OCI-LY7 (cell line): ENCODE results near the gene LSS. TPM values are rescaled to one million over a fixed set of nuclear protein-coding genes. Genes with fewer than 3 reads are reported as not detected.
A peak's percentile ranks its signal among the peaks of the same experiment; 100 is the strongest.
"Not testable (repeated sequence)": the region's sequence is repeated elsewhere in the genome, so short reads cannot be mapped to it uniquely, and the experiment has no call there.

Experiments
- BruUV-seq: library from RNA; stranded (reverse); fragments of 400-500 nt; replicated peaks from 2 replicates; lab custom pipeline; 2021; lab: Mats Ljungman, UMichigan
- CTCF ChIA-PET: fragments of 300-600 bp; sonication (Branson Sonifier 250); formaldehyde crosslinking; loops from one replicate; lab custom pipeline; 2022; ENCODE audit warnings: antibody characterized with exemption; ENCODE audit not compliant: unreplicated experiment; lab: Charles Lee
- POLR2A ChIA-PET: fragments of 300-600 bp; sonication (Branson Sonifier 250); formaldehyde crosslinking; loops from one replicate; lab custom pipeline; 2022; ENCODE audit warnings: antibody characterized with exemption; lab: Charles Lee
- DNase-seq: peaks from one replicate; pipeline ENCODE4 v3.0.0-alpha.2; 2015; ENCODE audit warnings: low spot score
- H2AFZ ChIP-seq: fragments of 200-600 bp; sonication (generic), shearing (Covaris generic); 2 replicates; pipeline ENCODE4 v1.6.1; 2014; ENCODE audit warnings: mild to moderate bottlenecking, antibody characterized with exemption, low read length, moderate library complexity
- H3K27ac ChIP-seq: fragments of 200-600 bp; sonication (generic); 2 replicates; pipeline ENCODE4 v1.5.1; 2014; ENCODE audit warnings: mixed run types, low read depth, mild to moderate bottlenecking, moderate library complexity, low read length, inconsistent platforms; ENCODE audit not compliant: poor library complexity, severe bottlenecking
- H3K36me3 ChIP-seq: fragments of 200-600 bp; sonication (generic); 2 replicates; pipeline ENCODE4 v1.6.1; 2014; ENCODE audit warnings: mild to moderate bottlenecking, antibody characterized with exemption, low read length, moderate library complexity, mixed read lengths; ENCODE audit not compliant: insufficient read depth
- H3K4me1 ChIP-seq: fragments of 200-600 bp; sonication (generic); 2 replicates; pipeline ENCODE4 v1.5.1; 2014; ENCODE audit warnings: mild to moderate bottlenecking, low read length; ENCODE audit not compliant: insufficient read depth, poor library complexity, severe bottlenecking
- H3K4me2 ChIP-seq: fragments of 200-600 bp; sonication (generic); 2 replicates; pipeline ENCODE4 v1.6.1; 2014; ENCODE audit warnings: mild to moderate bottlenecking, low read length
- H3K4me3 ChIP-seq: fragments of 200-600 bp; sonication (generic); 2 replicates; pipeline ENCODE4 v1.5.1; 2014; ENCODE audit warnings: mild to moderate bottlenecking, low read depth, low read length; ENCODE audit not compliant: poor library complexity, severe bottlenecking
- H3K79me2 ChIP-seq: fragments of 200-600 bp; sonication (generic); 2 replicates; pipeline ENCODE4 v1.6.1; 2016; ENCODE audit warnings: low read depth, mild to moderate bottlenecking, low read length, moderate library complexity, mixed read lengths; ENCODE audit not compliant: insufficient read depth
- H3K9me2 ChIP-seq: fragments of 200-600 bp; sonication (generic); 2 replicates; pipeline ENCODE4 v1.6.1; 2016; ENCODE audit warnings: mild to moderate bottlenecking, low read length, mixed read lengths; ENCODE audit not compliant: insufficient read depth
- H3K9me3 ChIP-seq: fragments of 200-600 bp; sonication (generic); 2 replicates; pipeline ENCODE4 v1.6.1; 2014; ENCODE audit warnings: mild to moderate bottlenecking, mixed run types, low read length, mixed read lengths
- H4K20me1 ChIP-seq: fragments of 200-600 bp; sonication (generic); 2 replicates; pipeline ENCODE4 v1.6.1; 2014; ENCODE audit warnings: mild to moderate bottlenecking, antibody characterized with exemption, low read length, moderate library complexity, mixed read lengths; ENCODE audit not compliant: insufficient read depth
- CTCF ChIP-seq: fragments of 200-600 bp; sonication (generic); conservative IDR thresholded peaks from 2 replicates; pipeline ENCODE4 v1.5.1; 2014; ENCODE audit warnings: mild to moderate bottlenecking, antibody characterized with exemption, low read length, moderate library complexity, mixed read lengths
- EZH2phosphoT487 ChIP-seq: fragments of 200-600 bp; sonication (generic); IDR thresholded peaks from 2 replicates; pipeline ENCODE4 v1.6.1; 2018; ENCODE audit warnings: low read depth, borderline replicate concordance, mild to moderate bottlenecking, mixed run types, antibody characterized with exemption, low read length, moderate library complexity, mixed read lengths
- intact Hi-C: fragments of 100-400 bp; cut with micrococcal nuclease; formaldehyde crosslinking; loops from one replicate; pipeline ENCODE4 v1.10.0; 2022; ENCODE audit not compliant: unreplicated experiment
- total RNA-seq, 2 experiments: library from RNA; depleted of rRNA in 1 of 2; stranded (reverse); fragments of >200 nt in 1 of 2; shearing (Covaris generic) in 1 of 2; gene quantifications; 2 replicates each; pipeline ENCODE4 v1.2.3, GENCODE V29; 2014 to 2022

Gene LSS
- total RNA-seq, 2 experiments from 2014 or later: 45.4 to 137 TPM

- Histone ChIP-seq H3K27ac (peak overlapping the region; percentile 53), H3K9me2 (no peaks in the 10 kb centered on the region), H3K36me3 (peaks cover 25% of the 10 kb centered on the region), H3K9me3 (no peaks in the 10 kb centered on the region), H3K4me3 (peak overlapping the region; percentile 99), H3K4me2 (peak overlapping the region; percentile 98), H2AFZ (no peak overlapping the region), H4K20me1 (0 out of 2 replicates have a peak, but pooled peaks cover 9% of the 10 kb centered on the region), H3K4me1 (peaks cover 29% of the 10 kb centered on the region), H3K79me2 (peaks cover 35% of the 10 kb centered on the region; the same call in 1 of the 2 replicates)
- BruUV-seq: no TSS peak
- no peak for DNase-seq
- TF ChIP-seq EZH2phosphoT487 (no peak), CTCF (no peak)
- POLR2A ChIA-PET: no interaction called here
- CTCF ChIA-PET: no interaction called here
- intact Hi-C loops: loop anchor here (5.0 kb wide), 1 partner anchor 61 kb away; the partner anchor contains the start of genes MCM3AP and YBEY
These were observed 2.4 kb downstream of the LSS start for GRCh38 chr21:46226146-46226545.

GRCh38 chr21:46223661-46224060, 4.9 kb downstream of the LSS start:
- H3K79me2 ChIP-seq: peaks cover 24% of the 10 kb centered on the region; the same call in 1 of the 2 replicates
- H3K9me2 ChIP-seq, H4K20me1 ChIP-seq, H3K9me3 ChIP-seq, POLR2A ChIA-PET, H3K4me3 ChIP-seq, DNase-seq, H3K4me2 ChIP-seq, intact Hi-C loops, H3K27ac ChIP-seq, CTCF ChIA-PET, H2AFZ ChIP-seq, BruUV-seq: not testable (repeated sequence)
- peaks cover 21% of the 10 kb centered on the region for H3K4me1 ChIP-seq
- H3K36me3 ChIP-seq: peaks cover 32% of the 10 kb centered on the region

GRCh38 chr21:46223217-46223616, 5.4 kb downstream of the LSS start:
- H3K4me3 ChIP-seq: no peak overlapping the region
- no peak for DNase-seq
- H3K4me1 ChIP-seq: peaks cover 21% of the 10 kb centered on the region
- H3K4me2 ChIP-seq: no peak overlapping the region
- no peak for TF ChIP-seq CTCF
- TF ChIP-seq EZH2phosphoT487: no peak
- H3K9me2 ChIP-seq: no peaks in the 10 kb centered on the region
- H3K27ac ChIP-seq: no peak overlapping the region
- peaks cover 22% of the 10 kb centered on the region; the same call in 1 of the 2 replicates for H3K79me2 ChIP-seq
- ChIA-PET CTCF (no interaction called here), POLR2A (no interaction called here)
- no TSS peak for BruUV-seq
- no peaks in the 10 kb centered on the region for H3K9me3 ChIP-seq
- H4K20me1 ChIP-seq: 0 out of 2 replicates have a peak, but pooled peaks cover 8% of the 10 kb centered on the region
- H2AFZ ChIP-seq: no peak overlapping the region
- peaks cover 32% of the 10 kb centered on the region for H3K36me3 ChIP-seq
- intact Hi-C loops: no loop called here
